Hematopoietic multipotent progenitor cell treated with erythropoietin and hydrocortisone succinate and interleukin-3 and kit ligand, for 6 days (in vitro differentiated cells): ENCODE measurements around the gene CEP250.

ENCODE experiments used
- DNase-seq: peaks from one replicate; pipeline ENCODE4 v3.0.0-alpha.2; 2015

CEP250 gene

DNA sequence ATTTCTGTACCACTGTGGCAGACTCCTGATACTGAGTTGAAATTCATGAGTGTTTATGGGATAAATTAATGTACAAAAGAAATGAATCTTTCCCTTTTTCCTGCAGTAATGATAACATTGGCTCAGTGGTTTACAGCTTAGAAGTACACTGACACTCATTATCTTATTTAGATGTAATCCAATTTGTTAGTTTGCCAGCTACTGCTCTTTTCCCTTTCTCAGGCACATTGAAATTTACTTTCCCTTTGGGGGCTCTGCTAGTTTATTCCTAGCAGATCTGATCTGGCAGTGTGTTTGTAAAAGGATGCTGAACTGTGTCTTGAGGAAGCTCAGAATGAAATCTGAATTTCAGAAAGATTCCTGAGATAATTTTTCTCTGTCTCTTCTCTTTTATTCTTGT, 3.0 kb downstream of the CEP250 start:
- DNase-seq = no peak

DNA sequence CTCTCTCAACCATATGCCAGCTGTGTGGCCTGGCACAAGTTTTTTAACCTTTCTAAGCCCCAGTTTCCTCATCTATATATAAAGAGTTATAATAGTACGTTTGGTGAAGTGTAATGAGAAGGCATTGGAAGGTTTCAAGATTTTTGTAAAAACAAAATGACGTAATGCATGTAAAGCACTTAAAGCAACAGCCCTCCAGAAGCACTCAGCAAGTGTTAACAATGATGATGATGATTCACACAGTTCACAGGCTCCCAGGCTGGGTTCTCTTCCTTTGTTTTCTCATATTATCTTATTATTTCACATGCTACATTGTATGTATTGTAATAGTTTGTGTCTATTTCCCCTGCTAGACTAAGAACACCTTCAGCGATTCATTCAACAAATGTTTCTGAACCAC, 6.2 kb downstream of the CEP250 start:
- DNase-seq = peak; percentile 32

DNA sequence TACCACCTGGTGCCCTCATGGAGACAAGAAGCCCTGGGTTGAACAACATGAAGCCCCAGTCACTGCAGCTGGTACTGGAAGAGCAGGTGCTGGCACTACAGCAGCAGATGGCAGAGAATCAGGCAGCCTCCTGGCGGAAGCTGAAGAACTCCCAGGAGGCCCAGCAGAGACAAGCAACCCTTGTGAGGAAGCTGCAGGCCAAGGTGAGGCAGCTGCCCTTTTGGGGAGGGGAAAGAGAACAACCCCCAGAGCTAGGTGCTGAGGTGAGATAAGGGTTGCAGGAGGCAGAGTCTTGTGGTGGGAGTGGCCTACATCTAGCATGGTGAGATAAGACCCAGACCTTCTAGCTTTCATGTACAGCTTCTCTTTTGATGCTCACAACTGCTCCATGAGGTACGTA, 7.0 kb downstream of the CEP250 start:
- peak; percentile 95 for DNase-seq

DNA sequence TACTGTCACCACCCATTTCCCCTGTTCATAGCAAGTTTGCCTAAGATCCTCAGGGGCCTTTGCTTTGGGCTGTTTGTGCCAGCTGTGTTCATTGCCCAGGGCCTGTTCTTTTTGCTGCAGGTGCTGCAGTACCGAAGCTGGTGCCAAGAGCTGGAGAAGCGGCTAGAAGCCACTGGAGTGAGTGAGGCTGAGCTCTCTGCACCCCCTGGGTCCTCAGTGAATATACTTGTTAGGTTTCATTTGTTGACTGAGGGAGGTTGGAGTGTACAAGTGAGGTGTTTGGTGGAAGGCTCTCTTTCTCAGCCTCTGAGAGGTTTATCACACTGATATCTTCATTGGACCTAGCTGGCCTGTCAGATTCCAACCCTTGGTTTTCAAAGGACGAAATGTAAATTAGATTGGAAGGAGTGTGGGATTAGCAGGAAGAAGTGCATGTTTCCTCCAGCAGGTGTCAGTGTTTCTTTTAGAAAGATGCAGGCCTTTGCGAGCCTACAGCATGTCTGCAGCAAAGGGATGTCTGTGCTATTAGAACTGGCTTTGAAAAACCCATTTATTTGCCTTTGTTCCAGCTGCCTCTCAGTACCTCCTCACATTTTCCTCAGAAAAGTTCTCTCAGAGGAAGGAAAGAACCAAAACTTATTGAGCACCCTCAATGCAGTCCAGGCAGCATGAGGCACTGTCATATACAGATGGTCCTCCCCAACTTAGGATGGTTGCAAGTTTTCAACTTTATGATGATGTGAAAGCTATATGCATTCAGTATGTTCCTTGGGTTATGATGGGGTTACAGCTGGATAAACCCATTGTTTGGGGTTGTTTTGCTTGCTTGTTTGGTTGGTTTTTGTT, 8.3 kb downstream of the CEP250 start:
- DNase-seq = peak; percentile 90

DNA sequence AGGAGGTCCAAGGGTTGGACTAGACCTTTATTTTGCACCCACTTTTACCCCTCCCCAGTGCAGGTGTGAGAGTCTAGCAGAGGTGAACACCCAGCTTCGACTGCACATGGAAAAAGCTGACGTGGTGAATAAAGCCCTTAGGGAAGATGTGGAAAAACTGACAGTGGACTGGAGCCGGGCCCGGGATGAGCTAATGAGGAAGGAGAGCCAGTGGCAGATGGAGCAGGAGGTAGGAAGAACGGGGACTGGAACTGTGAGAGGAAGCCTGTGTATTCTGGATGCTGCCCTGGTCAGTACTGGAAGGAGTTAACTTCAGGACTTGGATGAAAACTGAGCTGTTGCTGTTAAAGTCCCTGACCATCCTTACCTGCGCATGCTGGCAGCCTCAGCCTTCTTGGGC, 10.6 kb downstream of the CEP250 start:
- no peak for DNase-seq

DNA sequence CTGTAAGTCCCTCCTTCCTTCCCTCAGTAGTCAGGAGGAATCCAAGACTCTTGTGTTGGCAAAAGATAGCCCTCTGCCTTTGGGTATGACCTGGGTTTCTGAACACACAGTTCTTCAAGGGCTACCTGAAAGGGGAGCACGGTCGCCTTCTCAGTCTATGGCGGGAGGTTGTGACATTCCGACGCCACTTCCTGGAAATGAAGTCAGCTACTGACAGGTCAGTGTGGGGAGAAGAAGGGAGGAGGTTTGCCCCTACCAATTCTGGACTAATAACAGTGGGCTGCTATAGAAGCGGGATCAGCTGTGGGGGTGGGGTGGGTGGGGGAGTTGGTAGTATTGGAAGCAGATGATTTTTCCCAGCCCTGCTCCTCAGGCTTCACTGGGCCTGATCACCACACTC, 11.5 kb downstream of the CEP250 start:
- no peak for DNase-seq

DNA sequence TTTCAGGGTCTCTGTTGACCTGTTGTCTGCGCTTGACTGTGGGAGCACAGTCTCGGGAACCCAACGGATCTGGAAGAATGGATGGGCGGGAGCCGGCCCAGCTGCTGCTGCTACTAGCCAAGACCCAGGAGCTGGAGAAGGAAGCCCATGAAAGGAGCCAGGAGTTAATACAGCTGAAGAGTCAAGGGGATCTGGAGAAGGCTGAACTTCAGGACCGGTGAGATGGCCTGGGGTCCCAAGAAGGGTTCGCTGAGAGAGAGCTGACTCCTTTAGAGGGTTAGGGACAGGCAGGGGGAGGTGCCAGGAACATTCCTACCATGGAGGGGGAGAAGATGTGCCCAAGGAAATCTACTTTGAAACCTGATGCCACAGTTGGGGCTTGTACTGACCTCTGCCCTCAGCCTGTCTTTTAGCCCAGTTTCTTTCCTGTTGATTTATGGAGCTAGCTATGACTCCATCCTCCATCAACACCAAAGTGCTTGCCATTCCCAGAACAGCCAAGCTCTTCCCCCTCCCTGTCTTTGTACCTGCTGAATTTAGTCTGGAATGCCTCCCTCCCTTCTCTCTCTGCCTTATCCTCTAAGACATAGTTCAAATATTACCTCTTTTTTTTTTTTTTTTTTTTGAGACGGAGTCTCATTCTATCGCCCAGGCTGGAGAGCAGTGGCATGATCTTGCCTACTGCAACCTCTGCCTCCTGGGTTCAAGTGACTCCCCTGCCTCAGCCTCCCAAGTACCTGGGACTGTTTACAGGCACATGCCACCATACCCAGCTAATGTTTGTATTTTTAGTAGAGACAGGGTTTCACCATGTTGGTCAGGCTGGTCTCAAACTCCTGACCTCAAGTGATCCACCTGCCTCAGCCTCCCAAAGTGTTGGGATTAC, 12.2 kb downstream of the CEP250 start:
- DNase-seq = no peak

DNA sequence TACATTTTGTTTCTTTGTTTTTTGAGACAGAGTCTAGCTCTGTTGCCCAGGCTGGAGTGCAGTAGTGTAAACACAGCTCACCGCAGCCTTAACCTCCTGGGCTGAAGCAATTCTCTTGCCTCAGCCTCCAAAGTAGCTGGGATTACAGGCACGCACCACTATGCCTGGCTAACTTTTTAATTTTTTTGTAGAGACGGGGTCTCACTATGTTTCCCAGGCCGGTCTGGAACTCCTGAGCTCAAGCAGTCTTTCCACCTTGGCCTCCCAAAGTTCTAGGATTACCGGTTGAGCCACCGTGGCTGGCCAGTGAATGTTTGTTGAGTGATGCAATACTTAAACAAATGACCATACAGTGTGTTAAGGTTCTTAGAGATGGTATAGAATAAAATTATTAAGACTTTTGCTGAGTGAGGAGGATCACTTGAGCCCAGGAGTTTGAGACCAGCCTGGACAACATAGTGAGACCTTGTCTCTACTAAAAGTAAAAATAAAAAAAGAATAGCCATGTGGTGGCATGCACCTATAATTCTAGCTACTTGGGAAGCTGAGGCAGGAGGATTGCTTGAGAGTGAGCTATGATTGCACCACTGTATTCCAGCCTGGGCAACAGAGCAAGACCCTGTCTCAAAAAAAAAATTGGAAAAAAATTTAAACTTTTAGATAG, 13.4 kb downstream of the CEP250 start:
- no peak for DNase-seq

DNA sequence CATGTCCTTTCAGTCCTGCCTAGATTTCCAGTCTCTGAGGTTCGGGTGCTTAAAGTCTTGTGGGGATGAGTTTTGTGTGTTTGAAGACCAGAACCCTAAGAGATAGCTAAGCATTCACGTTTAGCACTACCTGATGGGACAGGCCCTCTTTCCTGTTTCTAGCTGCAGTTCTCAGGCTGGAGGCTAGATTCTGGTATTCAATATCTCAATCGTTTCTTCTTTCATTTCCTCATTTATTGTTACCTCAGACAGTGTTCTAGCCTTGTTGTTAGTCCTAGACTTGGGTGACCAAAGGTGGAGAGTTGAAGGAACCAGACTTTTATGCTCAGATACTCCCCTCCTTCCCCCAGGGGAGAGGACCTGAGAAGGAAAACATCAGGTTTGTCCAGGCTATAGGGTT, 16.8 kb downstream of the CEP250 start:
- no peak for DNase-seq

DNA sequence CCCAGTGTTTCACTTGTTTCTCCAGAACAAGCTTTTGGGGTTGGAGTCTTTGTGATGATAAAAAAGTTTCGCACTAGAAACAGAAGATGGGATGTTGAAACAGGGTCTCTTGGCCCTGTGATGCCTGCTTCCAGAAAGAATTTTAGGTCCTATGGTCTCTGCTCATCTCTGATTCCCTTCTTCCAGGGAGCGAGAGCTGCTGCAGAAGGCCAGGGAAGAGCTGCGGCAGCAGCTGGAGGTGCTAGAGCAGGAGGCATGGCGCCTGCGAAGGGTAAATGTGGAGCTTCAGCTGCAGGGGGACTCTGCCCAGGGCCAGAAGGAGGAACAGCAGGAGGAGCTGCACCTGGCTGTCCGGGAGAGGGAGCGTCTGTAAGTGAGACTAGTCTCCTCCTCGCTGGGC, 18.3 kb downstream of the CEP250 start:
- DNase-seq = no peak

DNA sequence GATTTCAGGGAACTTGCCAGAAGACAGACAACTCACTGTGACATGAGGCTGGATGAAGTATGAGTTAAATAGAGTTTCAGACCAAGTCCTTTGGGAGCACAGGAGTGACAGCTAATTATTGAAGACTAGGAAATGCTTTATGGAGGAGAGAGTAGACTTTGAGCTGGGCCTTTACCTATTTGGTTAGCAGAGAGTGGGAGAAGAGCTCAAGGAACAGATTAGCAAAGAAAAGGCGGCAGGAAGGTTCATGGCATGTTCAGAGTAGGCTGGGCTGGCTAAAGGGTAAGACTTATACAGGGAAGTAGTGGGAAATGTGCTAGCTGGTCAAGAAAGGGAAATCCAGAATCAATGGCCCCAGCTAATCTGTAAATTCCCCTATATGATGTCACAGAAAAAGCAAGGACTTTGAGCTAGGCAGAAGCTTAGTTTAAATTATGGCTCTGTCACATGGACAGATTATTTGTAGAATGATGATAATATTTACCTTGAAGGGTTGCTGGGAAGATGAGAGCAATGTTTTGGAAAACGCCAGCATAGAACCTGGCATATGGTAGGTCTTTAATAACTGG, 19.0 kb downstream of the CEP250 start:
- no peak for DNase-seq

DNA sequence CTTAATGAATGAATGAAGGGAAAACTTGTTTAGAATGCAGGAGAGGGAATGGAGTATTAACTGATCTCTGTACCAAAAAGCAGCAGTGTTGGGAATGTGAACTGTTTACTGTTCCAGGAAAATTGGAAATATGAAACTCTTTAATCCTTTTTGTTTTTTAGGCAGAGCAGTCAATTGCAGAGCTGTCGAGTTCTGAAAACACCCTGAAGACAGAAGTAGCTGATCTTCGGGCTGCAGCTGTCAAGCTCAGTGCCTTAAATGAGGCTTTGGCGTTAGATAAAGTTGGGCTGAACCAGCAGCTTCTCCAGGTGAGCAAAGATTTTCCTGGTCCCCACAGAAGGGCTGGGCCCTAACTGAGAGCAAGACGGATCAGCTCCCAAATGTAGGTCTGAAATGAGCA, 20.9 kb downstream of the CEP250 start:
- DNase-seq = no peak

DNA sequence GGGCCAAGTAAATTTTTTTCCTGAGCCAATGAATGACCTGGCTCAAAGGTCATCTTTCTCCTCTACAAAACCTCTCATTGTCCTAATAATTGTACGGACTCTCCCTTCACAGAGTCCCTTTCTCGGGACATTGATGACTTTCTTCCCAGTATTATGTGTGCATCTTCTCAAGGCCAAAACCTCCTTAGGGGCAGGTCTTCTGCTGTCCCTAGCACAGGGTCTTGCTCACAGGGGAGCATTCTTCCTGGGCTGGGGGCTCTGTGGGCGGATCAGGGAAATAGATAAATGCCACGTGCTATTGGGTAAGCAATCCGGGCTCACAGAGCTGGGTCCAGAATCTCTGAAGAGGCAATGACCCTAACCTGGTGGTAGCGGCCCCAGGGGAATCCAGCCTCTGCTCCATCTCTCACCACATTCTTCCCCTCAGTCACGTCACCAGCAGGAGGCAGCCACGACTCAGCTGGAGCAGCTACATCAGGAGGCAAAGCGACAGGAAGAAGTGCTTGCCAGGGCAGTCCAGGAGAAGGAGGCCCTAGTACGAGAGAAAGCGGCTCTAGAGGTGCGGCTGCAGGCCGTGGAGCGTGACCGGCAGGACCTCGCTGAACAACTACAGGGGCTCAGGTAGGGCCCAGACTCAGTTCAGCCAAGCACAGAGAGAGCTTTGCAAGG, 23.5 kb downstream of the CEP250 start:
- DNase-seq = peak; percentile 26

DNA sequence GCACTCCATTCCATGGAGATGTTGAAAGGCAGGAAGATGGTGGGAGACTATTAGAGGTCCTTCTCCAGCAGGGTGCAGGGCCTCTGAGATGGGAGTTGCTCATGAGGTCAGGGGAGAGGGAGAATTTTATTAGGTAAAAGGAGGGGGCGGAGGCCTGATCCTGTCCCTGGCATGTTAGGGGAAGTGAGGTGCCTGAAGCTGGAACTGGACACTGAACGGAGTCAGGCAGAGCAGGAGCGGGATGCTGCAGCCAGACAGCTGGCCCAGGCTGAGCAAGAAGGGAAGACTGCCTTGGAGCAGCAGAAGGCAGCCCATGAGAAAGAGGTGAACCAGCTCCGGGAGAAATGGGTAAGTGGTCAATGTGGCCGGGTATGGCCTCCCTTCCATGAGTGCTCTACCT, 24.4 kb downstream of the CEP250 start:
- no peak for DNase-seq

DNA sequence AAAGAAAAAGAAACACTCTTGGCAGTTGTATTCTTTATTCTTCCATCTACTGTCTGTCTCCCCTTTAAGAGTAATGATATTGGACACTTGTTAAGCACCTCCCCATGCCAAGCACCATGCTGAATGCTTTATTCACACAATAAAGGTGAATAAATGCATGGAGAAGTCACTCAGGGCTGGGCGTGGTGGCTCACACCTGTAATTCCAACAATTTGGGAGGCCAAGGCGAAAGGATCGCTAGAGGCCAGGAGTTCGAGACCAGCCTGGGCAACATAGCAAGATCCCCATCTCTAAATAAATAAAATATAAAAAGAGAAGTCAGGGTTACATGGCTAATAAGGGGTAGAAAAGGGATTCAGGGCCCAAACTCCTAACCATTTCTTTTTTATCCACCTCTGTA, 32.1 kb downstream of the CEP250 start:
- DNase-seq = no peak

DNA sequence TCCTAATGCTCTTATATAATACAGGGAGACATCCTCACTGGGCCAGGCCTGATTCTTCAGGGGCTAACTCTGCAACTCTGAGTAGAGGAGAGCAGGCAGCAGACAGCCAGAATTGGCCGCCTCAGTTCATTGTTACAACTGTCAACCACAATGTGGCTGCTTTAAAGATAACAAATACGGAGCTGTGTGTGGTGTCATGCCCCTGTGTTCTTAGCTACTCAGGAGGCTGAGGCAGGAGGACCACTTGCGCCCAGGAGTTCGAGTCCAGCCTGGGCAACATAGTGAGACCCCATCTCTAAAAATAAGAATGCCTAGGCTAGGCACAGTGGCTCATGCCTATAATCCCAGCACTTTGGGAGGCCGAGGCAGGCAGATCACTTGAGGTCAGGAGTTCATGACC, 34.3 kb downstream of the CEP250 start:
- peak; percentile 73 for DNase-seq

DNA sequence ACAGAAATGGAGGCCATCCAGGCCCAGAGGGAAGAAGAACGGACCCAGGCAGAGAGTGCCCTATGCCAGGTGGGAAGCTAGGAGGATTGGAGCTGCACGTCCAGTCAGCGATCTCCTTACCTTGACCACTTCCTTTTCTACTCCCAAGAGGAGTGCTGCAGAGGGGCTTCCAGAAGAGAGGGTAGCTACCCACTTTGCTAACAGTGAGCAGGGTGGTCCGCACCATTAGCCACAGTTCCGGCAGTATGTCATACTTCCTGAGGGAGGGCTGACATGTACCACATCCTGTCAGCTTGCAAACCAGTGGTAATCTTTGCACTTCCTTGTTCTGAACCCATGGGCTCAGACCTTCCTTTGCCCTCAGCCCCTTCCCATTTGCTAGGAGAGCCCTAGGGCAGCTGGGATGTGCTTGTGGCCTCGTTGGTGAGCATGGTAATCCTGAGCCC, 35.4 kb downstream of the CEP250 start:
- DNase-seq = peak; percentile 75

DNA sequence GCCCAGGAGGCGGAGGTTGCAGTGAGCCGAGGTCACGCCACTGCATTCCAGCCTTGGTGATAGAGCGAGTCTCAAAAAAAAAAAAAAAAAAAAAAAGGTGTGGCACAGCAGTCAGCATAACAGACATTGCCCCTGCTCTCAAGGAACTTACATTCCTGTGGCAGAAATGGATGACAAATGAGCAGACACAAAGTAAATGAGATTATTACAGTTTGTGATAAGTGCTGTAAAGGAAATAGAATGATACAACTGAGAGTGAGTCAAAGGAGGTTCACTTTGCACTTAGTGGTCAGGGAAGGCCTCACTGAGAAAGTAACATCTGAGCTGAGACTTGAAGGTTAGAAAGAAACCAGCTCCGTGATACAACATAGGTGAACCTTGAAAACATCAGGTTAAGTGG, 36.4 kb downstream of the CEP250 start:
- DNase-seq = no peak

DNA sequence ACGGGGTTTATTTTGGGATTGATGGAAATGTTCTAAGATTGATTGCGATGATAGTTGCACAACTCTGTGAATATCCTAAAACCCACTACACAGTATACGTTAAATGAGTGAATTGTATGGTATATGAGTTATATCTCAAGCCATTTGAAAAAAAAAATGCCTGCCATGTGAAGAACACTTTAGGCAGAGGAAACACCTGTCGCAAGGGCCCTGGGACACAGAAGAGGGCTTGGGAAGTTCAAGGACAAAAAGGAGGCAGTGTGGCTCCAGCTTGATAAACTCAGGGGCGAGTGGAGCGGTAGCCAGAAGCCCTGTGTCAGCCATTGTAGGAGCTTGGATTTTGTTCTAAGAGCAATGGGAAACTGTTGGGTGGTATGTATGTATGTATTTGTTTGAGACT, 37.0 kb downstream of the CEP250 start:
- DNase-seq = no peak

DNA sequence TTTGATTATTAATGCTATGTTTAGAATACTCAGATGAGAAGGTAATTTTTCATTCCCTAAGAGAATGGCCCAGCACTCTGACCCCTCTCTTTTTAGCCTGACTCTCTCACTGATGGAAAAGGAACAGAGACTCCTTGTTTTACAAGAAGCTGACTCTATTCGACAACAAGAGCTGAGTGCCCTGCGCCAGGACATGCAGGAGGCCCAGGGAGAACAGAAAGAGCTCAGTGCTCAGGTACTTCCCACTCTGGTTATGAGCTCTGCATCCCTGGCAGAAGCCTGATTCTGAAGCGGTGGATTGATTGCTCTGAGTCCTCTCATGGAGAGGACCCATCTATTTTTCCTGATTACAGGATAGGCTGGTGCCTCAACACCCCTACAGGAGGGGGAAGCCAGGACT, 41.1 kb downstream of the CEP250 start:
- DNase-seq = no peak

DNA sequence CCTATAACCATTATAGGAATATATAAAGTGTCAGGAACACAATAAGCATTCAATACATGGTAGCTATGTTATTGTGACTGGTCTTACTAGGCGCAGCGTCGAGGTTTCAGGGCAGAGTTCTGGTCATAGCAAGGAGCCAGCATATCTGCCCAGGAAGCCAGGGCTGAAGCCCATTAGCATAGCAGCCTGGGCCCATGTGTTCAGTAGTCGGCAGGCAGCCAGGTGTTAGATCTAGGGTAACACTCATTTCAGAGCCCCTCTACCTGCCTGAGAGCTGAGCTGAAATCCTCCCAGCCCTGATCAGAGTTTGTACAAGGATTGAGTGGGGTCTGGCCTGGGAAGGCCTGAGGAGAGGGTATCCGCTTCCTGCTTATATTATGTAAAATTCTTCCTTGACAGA, 41.9 kb downstream of the CEP250 start:
- DNase-seq = no peak

DNA sequence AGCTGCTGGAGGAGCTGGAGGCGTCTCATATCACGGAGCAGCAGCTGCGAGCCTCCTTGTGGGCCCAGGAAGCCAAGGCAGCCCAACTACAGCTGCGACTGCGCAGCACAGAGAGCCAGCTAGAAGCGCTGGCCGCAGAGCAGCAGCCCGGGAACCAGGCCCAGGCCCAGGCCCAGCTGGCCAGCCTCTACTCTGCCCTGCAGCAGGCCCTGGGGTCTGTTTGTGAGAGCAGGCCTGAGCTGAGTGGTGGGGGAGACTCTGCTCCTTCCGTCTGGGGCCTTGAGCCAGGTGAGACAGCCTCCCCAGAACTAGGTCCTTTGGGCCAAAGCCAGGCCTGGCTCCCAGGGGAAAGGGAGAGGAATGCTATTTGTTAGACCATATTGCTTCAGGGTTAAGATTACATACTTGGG, 42.4 kb downstream of the CEP250 start:
- no peak for DNase-seq

DNA sequence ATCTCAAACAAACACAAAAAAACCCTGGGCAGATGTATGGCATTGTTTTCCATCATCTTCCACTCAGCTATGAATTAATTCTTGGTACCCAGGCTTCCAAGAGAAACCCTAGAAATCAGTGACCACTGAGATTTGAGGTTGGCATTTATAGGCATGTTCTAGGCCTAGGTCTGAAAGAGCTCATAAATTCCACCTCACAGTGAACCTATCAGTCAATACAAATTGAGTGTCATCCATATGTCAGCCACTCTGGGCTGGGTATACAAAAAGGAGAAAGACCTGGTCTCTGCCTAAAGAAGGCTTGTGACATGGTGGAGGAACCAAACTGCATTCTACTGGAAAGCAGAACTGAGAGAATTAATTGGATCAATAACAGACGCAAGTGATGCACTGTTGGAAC, 43.9 kb downstream of the CEP250 start:
- no peak for DNase-seq
